Subcutaneous abdominal adipose tissue (tissue), 5 donors: ENCODE results near the gene WDPCP.

Experiments
- H3K27ac ChIP-seq: one replicate; pipeline ENCODE4 v1.7.0; 2013; ENCODE audit warnings: low read depth, mild to moderate bottlenecking, inconsistent platforms, low read length, moderate library complexity
- H3K27me3 ChIP-seq, 5 donors: one replicate each; pipeline ENCODE4 v1.7.0; 2013; ENCODE audit warnings: low read length in 5 of 5, inconsistent platforms in 1 of 5; ENCODE audit not compliant: control insufficient read depth in 5 of 5, insufficient read depth in 4 of 5
- H3K36me3 ChIP-seq, 5 donors: one replicate each; pipeline ENCODE4 v1.7.0; 2013; ENCODE audit warnings: low read length in 5 of 5; ENCODE audit not compliant: control insufficient read depth in 5 of 5, insufficient read depth in 5 of 5
- H3K4me1 ChIP-seq, 5 donors: one replicate each; pipeline ENCODE4 v1.7.0; 2013; ENCODE audit warnings: low read length in 5 of 5, mild to moderate bottlenecking in 3 of 5, moderate library complexity in 1 of 5; ENCODE audit not compliant: control insufficient read depth in 5 of 5, insufficient read depth in 5 of 5
- H3K4me3 ChIP-seq, 5 donors: one replicate each; pipeline ENCODE4 v1.7.0; 2013; ENCODE audit warnings: low read length in 5 of 5, low read depth in 1 of 5
- H3K9ac ChIP-seq, 5 donors: one replicate each; pipeline ENCODE4 v1.7.0; 2013; ENCODE audit warnings: low read length in 5 of 5, mild to moderate bottlenecking in 4 of 5, moderate library complexity in 3 of 5
- H3K9me3 ChIP-seq, 5 donors: one replicate each; pipeline ENCODE4 v1.7.0; 2013; ENCODE audit warnings: low read length in 5 of 5; ENCODE audit not compliant: control insufficient read depth in 5 of 5
- donor health status: healthy.
- donor health status: healthy.
- donor health status: healthy.
- donor health status: healthy.
- donor health status: healthy.

WDPCP gene

DNA sequence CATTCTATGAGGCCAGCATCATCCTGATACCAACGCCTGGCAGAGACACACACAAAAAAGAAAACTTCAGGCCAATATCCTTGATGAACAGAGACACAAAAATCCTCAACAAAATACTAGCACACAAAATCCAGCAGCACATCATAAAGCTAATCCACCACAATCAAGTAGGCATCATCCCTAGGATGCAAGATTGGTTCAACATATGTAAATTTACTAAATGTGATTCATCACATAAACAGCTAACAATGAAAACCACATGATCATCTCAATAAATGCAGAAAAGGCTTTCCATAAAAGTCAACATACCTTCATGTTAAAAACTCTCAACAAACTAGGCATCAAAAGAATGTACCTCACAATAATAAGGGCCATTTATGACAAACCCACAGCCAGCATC is 65.3 kb downstream of the WDPCP start:
- H3K4me1 ChIP-seq: no peaks in the 10 kb centered on the region
- no peaks in the 10 kb centered on the region for H3K27me3 ChIP-seq
- peaks cover 0 to 33% (median 28%) of the 10 kb centered on the region in 5 donors for H3K9me3 ChIP-seq
- H3K4me3 ChIP-seq: no peak overlapping the region
- peaks cover 0 to 4% (median 0%) of the 10 kb centered on the region in 5 donors for H3K36me3 ChIP-seq
- H3K9ac ChIP-seq: no peak overlapping the region
- H3K27ac ChIP-seq: no peak overlapping the region

DNA sequence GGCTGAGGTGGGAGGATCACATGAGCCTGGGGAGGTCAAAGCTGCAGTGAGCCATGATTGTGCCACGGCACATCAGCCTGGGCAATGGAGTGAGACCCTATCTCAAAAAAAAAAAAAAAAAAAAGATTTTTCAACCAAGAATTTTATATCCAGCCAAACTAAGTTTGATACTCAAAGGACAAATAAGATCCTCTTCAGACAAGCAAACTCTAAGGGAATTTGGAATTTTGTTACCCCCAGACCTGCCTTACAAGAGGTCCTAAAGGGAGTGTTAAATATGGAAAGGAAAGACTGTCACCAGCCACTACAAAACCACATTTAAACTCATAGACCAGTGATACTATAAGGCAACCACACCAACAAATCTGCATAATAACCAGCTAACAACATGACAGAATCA is 67.5 kb downstream of the WDPCP start:
- H3K27me3 ChIP-seq: no peaks in the 10 kb centered on the region
- H3K9ac ChIP-seq: no peak overlapping the region
- peak overlapping the region in 1 of 5 donors; percentile 15 for H3K4me3 ChIP-seq
- H3K27ac ChIP-seq: no peak overlapping the region
- H3K9me3 ChIP-seq: peaks cover 0 to 33% (median 27%) of the 10 kb centered on the region in 5 donors
- peaks cover 0 to 4% (median 0%) of the 10 kb centered on the region in 5 donors for H3K36me3 ChIP-seq
- no peaks in the 10 kb centered on the region for H3K4me1 ChIP-seq

DNA sequence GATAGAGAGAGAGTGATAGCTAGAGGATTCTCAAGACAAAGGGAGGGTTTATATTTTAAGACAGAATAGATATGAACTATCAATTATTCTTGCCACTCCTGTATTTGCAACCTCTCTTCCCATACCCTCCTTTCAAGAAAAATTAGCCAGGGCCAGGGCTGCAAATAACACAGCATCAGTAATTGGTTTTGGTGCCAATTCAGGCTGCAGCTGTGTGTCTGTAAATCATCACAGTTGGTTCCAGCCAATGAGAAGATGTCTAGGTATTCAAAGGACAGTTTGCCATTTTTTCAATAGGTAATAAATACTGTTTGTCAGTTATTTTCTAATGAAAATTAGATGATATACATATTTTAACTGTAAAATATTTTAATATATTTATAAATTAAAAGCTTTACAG is 73.5 kb downstream of the WDPCP start:
- Histone ChIP-seq H3K4me1 (no peaks in the 10 kb centered on the region), H3K27ac (no peak overlapping the region), H3K27me3 (no peaks in the 10 kb centered on the region), H3K9me3 (peaks cover 0 to 7% (median 0%) of the 10 kb centered on the region in 5 donors), H3K36me3 (no peaks in the 10 kb centered on the region), H3K9ac (no peak overlapping the region), H3K4me3 (no peak overlapping the region)

DNA sequence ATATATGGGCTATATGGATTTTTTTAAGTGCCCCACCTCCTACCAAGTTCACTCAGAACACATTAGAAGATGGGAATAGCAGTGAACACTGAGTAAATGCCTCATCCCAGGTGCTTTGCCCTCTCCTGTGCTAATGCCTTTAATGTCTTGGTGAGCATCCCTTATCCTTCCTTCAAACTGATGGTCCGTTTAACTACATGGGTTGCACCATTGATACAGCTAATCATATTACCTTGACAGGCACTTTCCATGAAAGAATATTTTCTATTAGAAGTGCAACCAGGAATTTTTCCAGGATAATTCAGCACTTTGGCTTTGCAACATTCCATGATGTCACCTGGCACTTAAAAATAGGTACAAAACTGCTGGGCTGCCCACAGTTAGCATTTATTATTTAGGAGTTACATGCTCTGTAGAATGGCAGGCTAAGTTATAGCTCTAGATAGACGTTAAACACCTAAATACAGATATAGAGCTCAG is 74.0 kb downstream of the WDPCP start:
- H3K27ac ChIP-seq: no peak overlapping the region
- H3K9me3 ChIP-seq: peaks cover 0 to 7% (median 0%) of the 10 kb centered on the region in 5 donors
- H3K4me1 ChIP-seq: no peaks in the 10 kb centered on the region
- H3K4me3 ChIP-seq: no peak overlapping the region
- H3K9ac ChIP-seq: no peak overlapping the region
- H3K27me3 ChIP-seq: no peaks in the 10 kb centered on the region
- no peaks in the 10 kb centered on the region for H3K36me3 ChIP-seq

DNA sequence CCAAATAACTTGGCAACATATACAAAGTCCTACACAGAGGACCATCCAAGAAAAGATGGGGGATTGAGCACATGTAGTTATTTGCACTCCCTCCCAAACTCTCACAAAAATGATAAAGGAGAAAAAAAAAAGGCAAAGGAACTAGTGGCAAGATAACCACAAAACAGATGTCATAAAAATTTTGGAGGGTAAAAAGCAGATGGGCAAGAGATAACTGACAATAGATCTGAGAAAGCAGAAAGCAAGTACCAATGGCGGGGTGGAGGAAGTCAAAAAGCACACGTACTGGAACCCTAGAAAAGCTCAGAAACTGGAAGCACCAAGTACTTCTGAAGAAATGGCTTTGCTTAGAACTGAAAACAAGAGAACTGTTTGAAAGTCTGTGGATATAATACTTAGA is 82.0 kb downstream of the WDPCP start:
- Histone ChIP-seq H3K9ac (no peak overlapping the region), H3K27me3 (no peaks in the 10 kb centered on the region), H3K4me3 (no peak overlapping the region), H3K36me3 (no peaks in the 10 kb centered on the region), H3K4me1 (peaks cover 0 to 2% (median 0%) of the 10 kb centered on the region in 5 donors), H3K27ac (no peak overlapping the region), H3K9me3 (peaks cover 0 to 5% (median 0%) of the 10 kb centered on the region in 5 donors)

DNA sequence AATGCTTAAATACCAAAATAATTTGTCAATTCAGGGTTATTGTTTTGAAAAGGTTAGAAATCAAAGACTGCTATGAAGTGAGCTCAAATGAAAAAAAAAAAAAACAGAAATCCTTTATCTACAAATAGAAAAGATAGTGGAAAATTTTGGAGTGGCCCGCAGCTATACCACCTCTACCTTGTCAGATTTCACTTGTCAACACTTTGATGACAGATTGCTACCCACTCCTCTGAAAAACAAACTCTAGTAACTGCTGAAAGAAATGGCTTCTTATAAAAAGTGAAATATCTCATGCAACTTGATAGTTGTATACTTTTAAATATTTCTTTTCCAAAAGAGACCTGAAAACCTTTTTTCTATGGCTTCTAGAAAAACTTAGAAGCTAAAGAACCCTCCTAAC is 84.5 kb downstream of the WDPCP start:
- Histone ChIP-seq H3K4me1 (peaks cover 0 to 2% (median 0%) of the 10 kb centered on the region in 5 donors), H3K27ac (no peak overlapping the region), H3K9ac (no peak overlapping the region), H3K36me3 (peaks cover 0 to 4% (median 0%) of the 10 kb centered on the region in 5 donors), H3K4me3 (no peak overlapping the region), H3K9me3 (no peaks in the 10 kb centered on the region), H3K27me3 (no peaks in the 10 kb centered on the region)

DNA sequence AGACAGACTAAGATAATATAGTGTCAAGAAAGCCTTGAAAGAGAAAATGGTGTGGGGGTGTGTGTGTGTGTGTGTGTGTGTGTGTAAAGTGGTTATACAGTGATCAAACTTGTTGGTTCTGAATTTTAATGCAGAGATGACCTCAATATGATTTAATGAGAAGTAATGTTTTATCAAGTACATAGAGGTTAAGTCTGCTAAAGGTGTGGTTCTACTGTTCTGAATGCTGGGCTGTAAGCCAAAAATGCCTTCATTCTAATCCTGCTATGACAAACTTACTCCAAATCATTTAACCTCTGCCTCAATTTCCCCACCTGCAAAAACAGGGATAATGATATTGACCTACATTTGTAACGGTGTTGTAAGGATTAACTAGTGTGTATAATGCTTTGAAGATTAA is 87.9 kb downstream of the WDPCP start:
- Histone ChIP-seq H3K27ac (no peak overlapping the region), H3K4me3 (no peak overlapping the region), H3K9ac (no peak overlapping the region), H3K9me3 (no peaks in the 10 kb centered on the region), H3K27me3 (no peaks in the 10 kb centered on the region), H3K4me1 (peaks cover 0 to 2% (median 0%) of the 10 kb centered on the region in 5 donors), H3K36me3 (peaks cover 0 to 4% (median 0%) of the 10 kb centered on the region in 5 donors)

DNA sequence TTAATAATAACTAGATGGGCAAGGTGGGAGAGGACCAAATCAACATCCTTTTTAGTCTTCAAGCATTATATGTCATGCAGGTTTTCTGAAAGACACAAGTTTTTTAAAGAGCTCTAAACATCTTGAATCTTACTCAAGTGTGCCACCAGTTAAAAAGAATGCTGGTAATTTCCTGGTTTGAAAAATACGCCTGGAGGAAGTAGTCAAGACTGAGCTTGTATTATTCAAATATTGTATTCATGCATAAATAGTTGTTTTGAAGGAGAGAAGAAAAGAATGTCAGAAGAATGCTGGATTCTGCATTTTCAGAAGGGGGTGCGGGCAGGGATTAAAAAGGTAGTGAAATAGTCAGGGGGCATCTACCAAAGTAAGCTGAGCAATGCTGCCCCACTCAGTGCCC is 90.7 kb downstream of the WDPCP start:
- Histone ChIP-seq H3K9me3 (no peaks in the 10 kb centered on the region), H3K36me3 (peaks cover 0 to 4% (median 0%) of the 10 kb centered on the region in 5 donors), H3K27me3 (no peaks in the 10 kb centered on the region), H3K4me1 (no peaks in the 10 kb centered on the region), H3K4me3 (no peak overlapping the region), H3K27ac (no peak overlapping the region), H3K9ac (no peak overlapping the region)

DNA sequence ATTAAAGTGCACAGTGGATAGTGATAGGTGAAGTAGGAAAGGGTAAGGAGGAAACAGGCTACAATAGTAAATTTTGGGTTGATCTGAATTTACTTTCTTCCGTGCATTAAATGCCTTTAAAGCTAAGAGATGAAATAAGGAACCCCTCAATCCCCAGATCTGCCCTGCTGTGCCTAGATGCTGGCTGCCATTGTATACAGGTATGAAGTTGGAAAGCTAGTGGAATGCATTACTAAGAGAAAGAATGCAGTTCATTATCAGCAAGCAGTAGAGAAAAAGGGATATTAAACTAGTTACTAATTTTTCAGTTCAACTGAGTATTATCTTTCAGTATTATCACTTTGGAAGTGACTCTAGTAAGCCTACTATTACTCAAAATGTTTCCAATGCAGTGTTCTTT is 93.3 kb downstream of the WDPCP start:
- Histone ChIP-seq H3K27ac (no peak overlapping the region), H3K4me3 (no peak overlapping the region), H3K4me1 (no peaks in the 10 kb centered on the region), H3K9ac (no peak overlapping the region), H3K9me3 (no peaks in the 10 kb centered on the region), H3K36me3 (peaks cover 0 to 10% (median 5%) of the 10 kb centered on the region in 5 donors), H3K27me3 (no peaks in the 10 kb centered on the region)

DNA sequence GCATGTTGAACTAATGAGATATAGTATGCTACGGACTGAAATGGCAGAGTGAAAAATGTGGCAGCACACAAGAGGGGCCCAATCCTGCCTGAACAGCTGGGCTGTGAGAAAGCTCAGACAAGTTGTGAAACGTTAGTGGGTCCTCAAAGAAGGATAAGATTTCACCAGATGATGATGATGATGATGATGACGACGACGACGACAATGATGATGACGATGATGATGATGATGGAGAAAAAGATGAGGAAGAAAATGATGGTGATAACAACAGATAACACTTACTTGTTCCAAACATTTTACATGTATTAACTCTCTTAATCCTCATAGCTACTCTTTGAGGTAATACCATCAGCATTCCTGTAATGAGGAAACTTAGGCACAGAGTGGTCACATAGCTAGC is 94.2 kb downstream of the WDPCP start:
- peaks cover 0 to 11% (median 5%) of the 10 kb centered on the region in 5 donors for H3K36me3 ChIP-seq
- H3K9ac ChIP-seq: no peak overlapping the region
- H3K27me3 ChIP-seq: no peaks in the 10 kb centered on the region
- no peaks in the 10 kb centered on the region for H3K9me3 ChIP-seq
- H3K27ac ChIP-seq: no peak overlapping the region
- no peak overlapping the region for H3K4me3 ChIP-seq
- H3K4me1 ChIP-seq: no peaks in the 10 kb centered on the region
